Raji (cell line): ENCODE measurements around the gene EME1.

Experiments
- POLR2A ChIP-seq: IDR thresholded peaks from 2 replicates; pipeline ENCODE4 v1.6.1; 2011; ENCODE audit warnings: low read depth, low read length, control low read depth; ENCODE audit not compliant: insufficient read depth

The EME1 gene

GRCh38 chr17:50346313-50347116 lies 26.5 kb upstream of the EME1 start:
- no peak for TF ChIP-seq POLR2A

GRCh38 chr17:50347117-50347893 lies 25.7 kb upstream of the EME1 start:
- TF ChIP-seq POLR2A: no peak

- TF ChIP-seq POLR2A: no peak
Observed at GRCh38 chr17:50347894-50348291, 25.1 kb upstream of the EME1 start.

- no peak for TF ChIP-seq POLR2A
Observed at GRCh38 chr17:50348522-50349242, 24.3 kb upstream of the EME1 start.

GRCh38 chr17:50349243-50349600 lies 23.8 kb upstream of the EME1 start:
- no peak for TF ChIP-seq POLR2A

GRCh38 chr17:50350733-50351132 lies 22.3 kb upstream of the EME1 start:
- TF ChIP-seq POLR2A: no peak

- no peak for TF ChIP-seq POLR2A
Observed at GRCh38 chr17:50352072-50352692, 20.8 kb upstream of the EME1 start.

- no peak for TF ChIP-seq POLR2A
Observed at GRCh38 chr17:50352693-50353599, 20.1 kb upstream of the EME1 start.

- TF ChIP-seq POLR2A: no peak
Observed at GRCh38 chr17:50353600-50354195, 19.3 kb upstream of the EME1 start.

GRCh38 chr17:50354198-50354597 lies 18.8 kb upstream of the EME1 start:
- no peak for TF ChIP-seq POLR2A

- TF ChIP-seq POLR2A: no peak
Observed at GRCh38 chr17:50354776-50355175, 18.3 kb upstream of the EME1 start.

- TF ChIP-seq POLR2A: no peak
Observed at GRCh38 chr17:50355336-50355700, 17.7 kb upstream of the EME1 start.

GRCh38 chr17:50355701-50356341 lies 17.2 kb upstream of the EME1 start:
- TF ChIP-seq POLR2A: no peak

- no peak for TF ChIP-seq POLR2A
Observed at GRCh38 chr17:50356418-50356817, 16.6 kb upstream of the EME1 start.

- TF ChIP-seq POLR2A: no peak
Observed at GRCh38 chr17:50356892-50357510, 16.0 kb upstream of the EME1 start.
